ENCODE measurements around the gene RRBP1.
"Not testable (repeated sequence)": the region's sequence is repeated elsewhere in the genome, so short reads cannot be mapped to it uniquely, and the experiment has no call there.

The RRBP1 gene

GRCh38 chr20:17709361-17710293 is 27.6 kb upstream of the RRBP1 start:
- TF ChIP-seq, protein P1, sequence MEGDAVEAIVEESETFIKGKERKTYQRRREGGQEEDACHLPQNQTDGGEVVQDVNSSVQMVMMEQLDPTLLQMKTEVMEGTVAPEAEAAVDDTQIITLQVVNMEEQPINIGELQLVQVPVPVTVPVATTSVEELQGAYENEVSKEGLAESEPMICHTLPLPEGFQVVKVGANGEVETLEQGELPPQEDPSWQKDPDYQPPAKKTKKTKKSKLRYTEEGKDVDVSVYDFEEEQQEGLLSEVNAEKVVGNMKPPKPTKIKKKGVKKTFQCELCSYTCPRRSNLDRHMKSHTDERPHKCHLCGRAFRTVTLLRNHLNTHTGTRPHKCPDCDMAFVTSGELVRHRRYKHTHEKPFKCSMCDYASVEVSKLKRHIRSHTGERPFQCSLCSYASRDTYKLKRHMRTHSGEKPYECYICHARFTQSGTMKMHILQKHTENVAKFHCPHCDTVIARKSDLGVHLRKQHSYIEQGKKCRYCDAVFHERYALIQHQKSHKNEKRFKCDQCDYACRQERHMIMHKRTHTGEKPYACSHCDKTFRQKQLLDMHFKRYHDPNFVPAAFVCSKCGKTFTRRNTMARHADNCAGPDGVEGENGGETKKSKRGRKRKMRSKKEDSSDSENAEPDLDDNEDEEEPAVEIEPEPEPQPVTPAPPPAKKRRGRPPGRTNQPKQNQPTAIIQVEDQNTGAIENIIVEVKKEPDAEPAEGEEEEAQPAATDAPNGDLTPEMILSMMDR (IDR thresholded peaks at IDR 0.05; ENCODE audit: borderline replicate concordance, insufficient read depth, low read depth, low read length) = no peak
- no peak overlapping the region for H3K4me3 ChIP-seq (ENCODE audit: low read depth, low read length)

DNA sequence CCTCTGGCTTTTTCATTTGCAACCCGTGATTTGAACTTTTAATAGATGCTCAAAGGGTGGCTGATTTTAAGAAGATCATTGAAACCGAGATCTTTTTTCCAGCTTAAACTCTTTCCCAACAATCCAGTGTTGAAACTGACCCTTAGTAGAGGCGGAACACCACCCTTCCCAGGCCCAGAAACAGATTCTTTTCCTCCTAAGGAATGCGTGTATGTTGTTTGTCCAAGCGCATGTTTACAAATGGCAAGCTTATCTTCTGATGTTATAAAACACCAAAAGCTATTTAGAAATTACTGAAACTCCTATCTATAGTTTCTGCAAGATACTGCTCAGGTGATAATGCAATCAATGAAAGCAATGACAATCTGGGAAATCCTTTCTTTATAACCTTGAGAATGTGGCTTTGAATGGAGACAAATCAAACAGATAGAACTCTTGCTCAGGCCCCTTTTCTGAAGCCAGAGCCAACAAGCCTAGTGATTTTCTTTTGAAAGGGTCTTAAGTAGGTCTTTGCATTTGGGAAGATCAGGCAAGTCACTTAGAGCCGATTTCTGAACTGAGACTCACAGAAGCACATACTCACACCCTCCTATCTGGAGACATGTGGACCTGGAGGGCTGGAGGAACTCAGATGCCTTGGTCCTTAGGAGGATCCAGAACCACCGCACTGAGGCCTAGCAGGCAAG is 26.8 kb upstream of the RRBP1 start:
- TF ChIP-seq, protein P1 (IDR thresholded peaks at IDR 0.05; ENCODE audit: borderline replicate concordance, insufficient read depth, low read depth, low read length) = no peak
- H3K4me3 ChIP-seq (ENCODE audit: low read depth, low read length) = no peak overlapping the region

DNA sequence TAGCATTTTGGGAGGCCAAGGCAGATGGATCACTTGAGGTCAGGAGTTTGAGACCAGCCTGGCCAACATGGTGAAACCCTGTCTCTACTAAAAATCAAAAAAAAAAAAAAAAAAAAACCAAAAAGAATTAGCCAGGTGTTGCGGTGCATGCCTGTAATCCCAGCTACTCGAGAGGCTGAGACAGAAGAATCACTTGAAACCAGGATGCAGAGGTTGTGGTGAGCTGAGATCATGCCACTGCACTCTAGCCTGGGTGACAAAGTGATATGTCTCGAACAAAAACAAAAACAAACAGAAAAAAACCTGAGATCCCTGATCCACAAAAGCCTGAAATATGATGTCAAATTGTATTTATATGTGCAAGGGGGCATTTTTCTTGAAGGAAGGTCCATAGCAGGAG is 25.9 kb upstream of the RRBP1 start:
- H3K4me3 ChIP-seq (ENCODE audit: low read depth, low read length) = not testable (repeated sequence)

GRCh38 chr20:17706632-17707031 is 24.6 kb upstream of the RRBP1 start:
- TF ChIP-seq, protein P1 (IDR thresholded peaks at IDR 0.05; ENCODE audit: borderline replicate concordance, insufficient read depth, low read depth, low read length) = no peak

GRCh38 chr20:17705916-17706315 is 23.9 kb upstream of the RRBP1 start:
- TF ChIP-seq, protein P1 (IDR thresholded peaks at IDR 0.05; ENCODE audit: borderline replicate concordance, insufficient read depth, low read depth, low read length) = no peak
- no peak overlapping the region for H3K4me3 ChIP-seq (ENCODE audit: low read depth, low read length)

More at GRCh38 chr20:17706632-17707031, 24.6 kb upstream of the RRBP1 start:
- no peak overlapping the region for H3K4me3 ChIP-seq (ENCODE audit: low read depth, low read length)

GRCh38 chr20:17704589-17705317 is 22.7 kb upstream of the RRBP1 start:
- no peak overlapping the region for H3K4me3 ChIP-seq (ENCODE audit: low read depth, low read length)
- TF ChIP-seq, protein P1 (IDR thresholded peaks at IDR 0.05; ENCODE audit: borderline replicate concordance, insufficient read depth, low read depth, low read length) = no peak

DNA sequence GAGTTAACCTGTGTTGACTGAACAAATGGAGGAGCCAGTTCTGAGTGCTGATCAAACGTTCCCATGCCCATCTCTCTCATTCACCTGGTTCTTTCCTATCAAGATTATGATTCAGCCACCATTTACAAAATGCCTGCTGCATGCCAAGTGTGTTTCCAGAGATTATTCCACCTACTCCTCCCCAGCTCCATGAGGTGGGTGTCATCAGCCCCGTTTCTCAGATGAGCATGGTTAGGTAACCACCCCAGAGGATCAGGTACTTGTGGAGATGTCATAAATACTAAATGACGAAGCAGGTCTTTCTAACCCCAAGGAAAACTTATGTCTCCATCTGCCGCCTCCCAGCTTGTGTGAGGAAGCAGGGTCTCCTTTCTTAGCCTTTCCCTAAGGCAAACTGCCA is 19.8 kb upstream of the RRBP1 start:
- no peak overlapping the region for H3K4me3 ChIP-seq (ENCODE audit: low read depth, low read length)
- TF ChIP-seq, protein P1 (IDR thresholded peaks at IDR 0.05; ENCODE audit: borderline replicate concordance, insufficient read depth, low read depth, low read length) = no peak
